GM12872 (cell line): ENCODE measurements around the gene CRIM1.

ENCODE experiments used
- TF ChIP-seq, protein P1 (sequence below): IDR thresholded peaks from 3 replicates; pipeline ENCODE4 v1.5.1; 2011; ENCODE audit warnings: low read depth, mild to moderate bottlenecking, low read length, moderate library complexity; ENCODE audit not compliant: insufficient read depth

Gene CRIM1

DNA sequence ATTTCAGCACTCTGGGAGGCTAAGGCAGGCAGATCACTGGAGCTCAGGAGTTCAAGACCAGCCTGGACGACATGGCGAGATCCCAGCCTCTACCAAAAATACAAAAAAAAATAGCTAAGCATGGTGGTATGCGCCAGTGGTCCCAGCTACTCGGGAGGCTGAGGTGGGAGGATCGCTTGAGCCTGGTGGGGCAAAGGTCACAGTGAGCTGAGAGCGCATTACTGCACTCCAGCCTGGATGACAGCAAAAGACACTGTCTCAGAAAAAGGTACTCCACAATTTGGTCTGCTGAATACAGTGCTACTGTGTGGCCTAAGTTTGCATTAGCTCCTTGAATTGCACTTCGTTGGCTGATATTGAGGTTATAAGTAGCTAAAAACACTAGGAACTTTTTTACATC is 144.5 kb downstream of the CRIM1 start:
- TF ChIP-seq, protein P1, sequence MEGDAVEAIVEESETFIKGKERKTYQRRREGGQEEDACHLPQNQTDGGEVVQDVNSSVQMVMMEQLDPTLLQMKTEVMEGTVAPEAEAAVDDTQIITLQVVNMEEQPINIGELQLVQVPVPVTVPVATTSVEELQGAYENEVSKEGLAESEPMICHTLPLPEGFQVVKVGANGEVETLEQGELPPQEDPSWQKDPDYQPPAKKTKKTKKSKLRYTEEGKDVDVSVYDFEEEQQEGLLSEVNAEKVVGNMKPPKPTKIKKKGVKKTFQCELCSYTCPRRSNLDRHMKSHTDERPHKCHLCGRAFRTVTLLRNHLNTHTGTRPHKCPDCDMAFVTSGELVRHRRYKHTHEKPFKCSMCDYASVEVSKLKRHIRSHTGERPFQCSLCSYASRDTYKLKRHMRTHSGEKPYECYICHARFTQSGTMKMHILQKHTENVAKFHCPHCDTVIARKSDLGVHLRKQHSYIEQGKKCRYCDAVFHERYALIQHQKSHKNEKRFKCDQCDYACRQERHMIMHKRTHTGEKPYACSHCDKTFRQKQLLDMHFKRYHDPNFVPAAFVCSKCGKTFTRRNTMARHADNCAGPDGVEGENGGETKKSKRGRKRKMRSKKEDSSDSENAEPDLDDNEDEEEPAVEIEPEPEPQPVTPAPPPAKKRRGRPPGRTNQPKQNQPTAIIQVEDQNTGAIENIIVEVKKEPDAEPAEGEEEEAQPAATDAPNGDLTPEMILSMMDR: no peak

GRCh38 chr2:36502081-36502480 is 146.5 kb downstream of the CRIM1 start:
- TF ChIP-seq, protein P1: no peak

GRCh38 chr2:36507408-36507812 is 151.8 kb downstream of the CRIM1 start:
- TF ChIP-seq, protein P1: peak; percentile 79

- TF ChIP-seq, protein P1: no peak
Observed at GRCh38 chr2:36509075-36509474, 153.5 kb downstream of the CRIM1 start.

DNA sequence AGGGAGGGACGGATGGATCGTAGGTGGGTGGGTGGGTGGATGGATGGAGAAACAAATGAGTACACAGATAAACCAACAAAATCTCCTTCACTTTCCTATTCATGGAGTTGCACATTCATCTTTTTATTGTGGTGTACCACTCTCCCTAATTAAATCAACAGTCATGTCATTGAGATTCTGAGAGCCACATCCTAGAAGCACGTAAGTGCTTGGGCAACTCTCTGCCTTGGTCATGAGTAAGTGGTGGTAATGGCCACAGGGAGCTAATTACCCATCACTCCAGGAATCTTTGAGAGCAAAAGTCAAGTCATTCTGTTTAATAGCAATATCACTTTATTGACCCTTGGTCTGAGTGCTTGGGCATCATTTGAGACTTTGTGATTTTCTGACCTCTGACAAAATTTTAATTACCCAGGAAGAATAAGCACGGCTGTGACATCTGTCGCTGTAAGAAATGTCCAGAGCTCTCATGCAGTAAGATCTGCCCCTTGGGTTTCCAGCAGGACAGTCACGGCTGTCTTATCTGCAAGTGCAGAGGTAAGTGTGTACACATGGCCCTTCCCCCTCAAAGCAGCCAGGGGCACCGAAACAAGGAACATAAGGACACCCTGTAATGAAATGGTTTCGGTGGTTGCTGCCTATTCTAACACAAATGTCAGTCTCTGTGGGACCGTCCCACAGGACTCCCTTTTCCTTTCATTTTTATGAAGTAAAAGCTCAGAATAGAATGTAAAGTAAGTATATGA is 156.5 kb downstream of the CRIM1 start:
- TF ChIP-seq, protein P1: no peak

DNA sequence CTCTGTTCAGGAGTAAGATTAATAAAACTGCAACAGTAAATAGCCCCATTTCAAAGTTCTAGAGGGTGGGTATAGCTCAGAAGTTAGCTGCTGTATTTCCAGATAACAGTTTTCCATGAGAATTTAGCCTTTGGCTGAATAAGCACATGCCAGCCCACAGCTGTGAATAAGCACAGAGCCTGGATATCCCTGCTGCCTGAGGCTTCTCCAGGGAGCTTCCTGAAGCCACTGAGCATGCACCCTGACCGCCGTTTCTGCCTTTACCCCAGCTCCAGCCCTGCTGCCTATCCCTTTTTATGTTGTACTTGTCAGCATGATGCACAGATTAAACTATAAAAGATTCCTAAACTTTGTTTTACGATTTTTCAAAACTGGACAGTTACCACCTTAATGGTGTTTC is 157.1 kb downstream of the CRIM1 start:
- TF ChIP-seq, protein P1: no peak

- TF ChIP-seq, protein P1: no peak
Observed at GRCh38 chr2:36513661-36514060, 158.1 kb downstream of the CRIM1 start.
